WTC11 (cell line): ENCODE data around the gene PCDHB3. TPM values are rescaled to one million over a fixed set of nuclear protein-coding genes. Genes with fewer than 3 reads are reported as not detected.

Experiments
- ATAC-seq: fragments of 200-7000 bp; cut with Tn5 transposase; 2 replicates; pipeline ENCODE4 v1.10.0; 2021; ENCODE audit warnings: mild to moderate bottlenecking, moderate library complexity
- CTCF ChIA-PET: fragments of 300-600 bp; sonication (Branson Sonifier 250); formaldehyde crosslinking; loops from one replicate; lab custom pipeline; 2021; ENCODE audit warnings: antibody characterized with exemption; lab: Charles Lee
- POLR2A ChIA-PET: fragments of 350-600 bp; sonication (Branson Sonifier 250); formaldehyde crosslinking; loops from one replicate; lab custom pipeline; 2021; ENCODE audit warnings: antibody characterized with exemption; lab: Charles Lee
- DNase-seq: peaks from one replicate; pipeline ENCODE4 v3.0.0; 2021; ENCODE audit warnings: low spot score
- H3K27ac Mint-ChIP-seq: 2 replicates; pipeline ENCODE4 v1.8.0; 2021; ENCODE audit warnings: mixed read lengths
- H3K27me3 Mint-ChIP-seq: 2 replicates; pipeline ENCODE4 v1.8.0; 2021; ENCODE audit warnings: low read depth, mild to moderate bottlenecking, moderate library complexity, mixed read lengths
- H3K36me3 Mint-ChIP-seq: 2 replicates; pipeline ENCODE4 v1.8.0; 2021; ENCODE audit warnings: mixed read lengths
- H3K4me1 Mint-ChIP-seq: 2 replicates; pipeline ENCODE4 v1.8.0; 2022; ENCODE audit warnings: mixed read lengths
- H3K4me3 Mint-ChIP-seq: 2 replicates; pipeline ENCODE4 v1.8.0; 2021; ENCODE audit warnings: mild to moderate bottlenecking, moderate library complexity, mixed read lengths
- H3K9me3 Mint-ChIP-seq: 2 replicates; pipeline ENCODE4 v1.8.0; 2021; ENCODE audit warnings: mixed read lengths
- CBFB ChIP-seq: sonication (generic); formaldehyde crosslinking; IDR thresholded peaks from 2 replicates; pipeline ENCODE4 v1.8.1; 2022; ENCODE audit warnings: mild to moderate bottlenecking, low read depth, missing genetic modification reagents
- CREB1 ChIP-seq: sonication (generic); formaldehyde crosslinking; IDR thresholded peaks from 2 replicates; pipeline ENCODE4 v1.8.0; 2023; ENCODE audit warnings: mild to moderate bottlenecking, missing genetic modification reagents
- CREM ChIP-seq: sonication (generic); formaldehyde crosslinking; IDR thresholded peaks from 2 replicates; pipeline ENCODE4 v1.8.1; 2022; ENCODE audit warnings: mild to moderate bottlenecking, missing genetic modification reagents, moderate library complexity
- EMX1 ChIP-seq: fragments of 250-450 bp; sonication (Bioruptor Pico); IDR thresholded peaks from 2 replicates; pipeline ENCODE4 v1.8.0; 2021; ENCODE audit warnings: mild to moderate bottlenecking
- ETV6 ChIP-seq: sonication (generic); formaldehyde crosslinking; IDR thresholded peaks from 2 replicates; pipeline ENCODE4 v1.8.1; 2022; ENCODE audit warnings: mild to moderate bottlenecking, missing genetic modification reagents
- JUN ChIP-seq: sonication (generic); formaldehyde crosslinking; IDR thresholded peaks from 2 replicates; pipeline ENCODE4 v1.8.0; 2023; ENCODE audit warnings: mild to moderate bottlenecking, missing genetic modification reagents
- KAT7 ChIP-seq: sonication (generic); formaldehyde crosslinking; IDR thresholded peaks from 2 replicates; pipeline ENCODE4 v1.8.1; 2023; ENCODE audit warnings: missing genetic modification reagents, mild to moderate bottlenecking, borderline replicate concordance
- MXD4 ChIP-seq: fragments of 250-450 bp; sonication (Bioruptor Pico); IDR thresholded peaks from 2 replicates; pipeline ENCODE4 v1.8.0; 2021; ENCODE audit warnings: mild to moderate bottlenecking, moderate library complexity, borderline replicate concordance
- MYBL2 ChIP-seq: sonication (generic); formaldehyde crosslinking; IDR thresholded peaks from 2 replicates; pipeline ENCODE4 v1.8.1; 2023; ENCODE audit warnings: mild to moderate bottlenecking, moderate library complexity, missing genetic modification reagents
- NR1H2 ChIP-seq: sonication (generic); formaldehyde crosslinking; IDR thresholded peaks from 2 replicates; pipeline ENCODE4 v1.9.0; 2021; ENCODE audit warnings: mild to moderate bottlenecking, moderate library complexity, missing genetic modification reagents
- OVOL2 ChIP-seq: fragments of 250-450 bp; sonication (Bioruptor Pico); IDR thresholded peaks from 2 replicates; pipeline ENCODE4 v1.9.0; 2021; ENCODE audit warnings: mild to moderate bottlenecking, borderline replicate concordance
- RORB ChIP-seq: fragments of 250-450 bp; sonication (Bioruptor Pico); IDR thresholded peaks from 2 replicates; pipeline ENCODE4 v1.9.0; 2021; ENCODE audit warnings: mild to moderate bottlenecking
- SMAD4 ChIP-seq: sonication (generic); formaldehyde crosslinking; IDR thresholded peaks from 2 replicates; pipeline ENCODE4 v1.8.0; 2022; ENCODE audit warnings: mild to moderate bottlenecking, missing genetic modification reagents
- TEAD1 ChIP-seq: sonication (generic); formaldehyde crosslinking; IDR thresholded peaks from 2 replicates; pipeline ENCODE4 v1.8.0; 2022; ENCODE audit warnings: mild to moderate bottlenecking, missing genetic modification reagents
- TEAD4 ChIP-seq: sonication (generic); formaldehyde crosslinking; IDR thresholded peaks from 2 replicates; pipeline ENCODE4 v1.8.0; 2022; ENCODE audit warnings: mild to moderate bottlenecking, missing genetic modification reagents
- ZNF317 ChIP-seq: sonication (generic); formaldehyde crosslinking; IDR thresholded peaks from 2 replicates; pipeline ENCODE4 v1.8.1; 2023; ENCODE audit warnings: low read depth, mild to moderate bottlenecking, moderate library complexity, missing genetic modification reagents, borderline replicate concordance
- total RNA-seq: library from RNA; stranded (reverse); gene quantifications from 3 replicates; pipeline ENCODE4 v1.2.3, GENCODE V29; 2021
- TF ChIP-seq, protein P1 (sequence below): fragments of 250-450 bp; sonication (Bioruptor Pico); IDR thresholded peaks from 2 replicates; pipeline ENCODE4 v1.8.0; 2021; ENCODE audit warnings: mild to moderate bottlenecking
- TF ChIP-seq, protein P2 (sequence below): sonication (generic); formaldehyde crosslinking; IDR thresholded peaks from 2 replicates; pipeline ENCODE4 v1.8.1; 2023; ENCODE audit warnings: mild to moderate bottlenecking, missing genetic modification reagents, moderate library complexity
- TF ChIP-seq, protein P3 (sequence below): fragments of 250-450 bp; sonication (Bioruptor Pico); IDR thresholded peaks from 2 replicates; pipeline ENCODE4 v1.9.0; 2021; ENCODE audit warnings: moderate library complexity, mild to moderate bottlenecking, inconsistent platforms, borderline replicate concordance
- TF ChIP-seq, protein P4 (sequence below): sonication (generic); formaldehyde crosslinking; IDR thresholded peaks from 2 replicates; pipeline ENCODE4 v1.8.0; 2022; ENCODE audit warnings: mild to moderate bottlenecking, missing genetic modification reagents
- TF ChIP-seq, protein P5 (sequence below): fragments of 250-450 bp; sonication (Bioruptor Pico); IDR thresholded peaks from 2 replicates; pipeline ENCODE4 v1.9.0; 2021; ENCODE audit warnings: mild to moderate bottlenecking
- TF ChIP-seq, protein P6 (sequence below): fragments of 250-450 bp; sonication (Bioruptor Pico); IDR thresholded peaks from 2 replicates; pipeline ENCODE4 v1.9.0; 2021; ENCODE audit warnings: mild to moderate bottlenecking
- TF ChIP-seq, protein P7 (sequence below): sonication (generic); formaldehyde crosslinking; IDR thresholded peaks from 2 replicates; pipeline ENCODE4 v1.8.0; 2023; ENCODE audit warnings: mild to moderate bottlenecking, missing genetic modification reagents
- TF ChIP-seq, protein P8 (sequence below): sonication (generic); formaldehyde crosslinking; IDR thresholded peaks from 2 replicates; pipeline ENCODE4 v1.8.0; 2023; ENCODE audit warnings: missing genetic modification reagents
- TF ChIP-seq, protein P9 (sequence below): sonication (generic); formaldehyde crosslinking; IDR thresholded peaks from 2 replicates; pipeline ENCODE4 v1.8.0; 2022; ENCODE audit warnings: mild to moderate bottlenecking, missing genetic modification reagents

PCDHB3 gene
- total RNA-seq, 1 experiment from 2014 or later = 6.4 TPM

DNA sequence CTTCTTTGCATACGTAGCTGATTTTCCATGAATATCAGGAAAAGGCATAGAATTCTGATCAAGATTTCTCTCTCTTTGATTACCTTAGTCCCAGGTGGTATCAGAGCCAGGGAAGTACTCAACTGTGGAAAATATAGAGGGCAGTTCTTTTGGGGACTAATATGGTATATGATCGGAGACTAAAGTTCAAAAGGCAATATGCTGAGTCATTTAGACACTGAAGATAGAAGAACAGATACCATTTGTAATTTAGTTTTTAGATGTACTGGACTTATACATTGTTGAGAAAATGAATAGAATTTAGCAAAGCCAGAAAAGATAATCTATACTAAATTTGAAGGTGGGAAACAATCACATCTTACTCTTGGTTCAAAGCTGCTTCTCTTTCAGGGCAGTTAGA is 5.1 kb downstream of the PCDHB3 start:
- Mint-ChIP-seq H3K4me3 (no peak overlapping the region), H3K36me3 (peaks cover 22% of the 10 kb centered on the region), H3K27me3 (no peaks in the 10 kb centered on the region), H3K9me3 (peaks cover 7% of the 10 kb centered on the region), H3K4me1 (peaks cover 3% of the 10 kb centered on the region), H3K27ac (no peak overlapping the region; the same call in 1 of the 2 replicates)
- TF ChIP-seq, protein P1, sequence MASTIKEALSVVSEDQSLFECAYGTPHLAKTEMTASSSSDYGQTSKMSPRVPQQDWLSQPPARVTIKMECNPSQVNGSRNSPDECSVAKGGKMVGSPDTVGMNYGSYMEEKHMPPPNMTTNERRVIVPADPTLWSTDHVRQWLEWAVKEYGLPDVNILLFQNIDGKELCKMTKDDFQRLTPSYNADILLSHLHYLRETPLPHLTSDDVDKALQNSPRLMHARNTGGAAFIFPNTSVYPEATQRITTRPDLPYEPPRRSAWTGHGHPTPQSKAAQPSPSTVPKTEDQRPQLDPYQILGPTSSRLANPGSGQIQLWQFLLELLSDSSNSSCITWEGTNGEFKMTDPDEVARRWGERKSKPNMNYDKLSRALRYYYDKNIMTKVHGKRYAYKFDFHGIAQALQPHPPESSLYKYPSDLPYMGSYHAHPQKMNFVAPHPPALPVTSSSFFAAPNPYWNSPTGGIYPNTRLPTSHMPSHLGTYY (CRISPR knock-in tag) = no peak
- TF ChIP-seq EMX1 (no peak), KAT7 (CRISPR knock-in tag) (no peak), RORB (CRISPR knock-in tag) (no peak), NR1H2 (CRISPR knock-in tag) (no peak), JUN (CRISPR knock-in tag) (no peak), TEAD1 (CRISPR knock-in tag) (no peak), CBFB (CRISPR knock-in tag) (no peak), ETV6 (CRISPR knock-in tag) (no peak), CREM (CRISPR knock-in tag) (no peak), MXD4 (CRISPR knock-in tag) (no peak), OVOL2 (CRISPR knock-in tag) (no peak)
- TF ChIP-seq, protein P2, sequence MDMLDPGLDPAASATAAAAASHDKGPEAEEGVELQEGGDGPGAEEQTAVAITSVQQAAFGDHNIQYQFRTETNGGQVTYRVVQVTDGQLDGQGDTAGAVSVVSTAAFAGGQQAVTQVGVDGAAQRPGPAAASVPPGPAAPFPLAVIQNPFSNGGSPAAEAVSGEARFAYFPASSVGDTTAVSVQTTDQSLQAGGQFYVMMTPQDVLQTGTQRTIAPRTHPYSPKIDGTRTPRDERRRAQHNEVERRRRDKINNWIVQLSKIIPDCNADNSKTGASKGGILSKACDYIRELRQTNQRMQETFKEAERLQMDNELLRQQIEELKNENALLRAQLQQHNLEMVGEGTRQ (CRISPR knock-in tag) = no peak
- TF ChIP-seq, protein P3, sequence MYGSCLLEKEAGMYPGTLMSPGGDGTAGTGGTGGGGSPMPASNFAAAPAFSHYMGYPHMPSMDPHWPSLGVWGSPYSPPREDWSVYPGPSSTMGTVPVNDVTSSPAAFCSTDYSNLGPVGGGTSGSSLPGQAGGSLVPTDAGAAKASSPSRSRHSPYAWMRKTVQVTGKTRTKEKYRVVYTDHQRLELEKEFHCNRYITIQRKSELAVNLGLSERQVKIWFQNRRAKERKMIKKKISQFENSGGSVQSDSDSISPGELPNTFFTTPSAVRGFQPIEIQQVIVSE (CRISPR knock-in tag) = no peak
- TF ChIP-seq, protein P4, sequence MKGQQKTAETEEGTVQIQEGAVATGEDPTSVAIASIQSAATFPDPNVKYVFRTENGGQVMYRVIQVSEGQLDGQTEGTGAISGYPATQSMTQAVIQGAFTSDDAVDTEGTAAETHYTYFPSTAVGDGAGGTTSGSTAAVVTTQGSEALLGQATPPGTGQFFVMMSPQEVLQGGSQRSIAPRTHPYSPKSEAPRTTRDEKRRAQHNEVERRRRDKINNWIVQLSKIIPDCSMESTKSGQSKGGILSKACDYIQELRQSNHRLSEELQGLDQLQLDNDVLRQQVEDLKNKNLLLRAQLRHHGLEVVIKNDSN (CRISPR knock-in tag) = no peak
- ChIA-PET POLR2A (no interaction called here), CTCF (interaction anchor here (1.1 to 2.0 kb wide), 3 partner anchors 16 to 82 kb away, joined by 3 to 5 read pairs (median 5); partner anchors contain the start of genes PCDHB16, PCDHB4 and PCDHB9)
- DNase-seq = no peak
- ATAC-seq = no peak

DNA sequence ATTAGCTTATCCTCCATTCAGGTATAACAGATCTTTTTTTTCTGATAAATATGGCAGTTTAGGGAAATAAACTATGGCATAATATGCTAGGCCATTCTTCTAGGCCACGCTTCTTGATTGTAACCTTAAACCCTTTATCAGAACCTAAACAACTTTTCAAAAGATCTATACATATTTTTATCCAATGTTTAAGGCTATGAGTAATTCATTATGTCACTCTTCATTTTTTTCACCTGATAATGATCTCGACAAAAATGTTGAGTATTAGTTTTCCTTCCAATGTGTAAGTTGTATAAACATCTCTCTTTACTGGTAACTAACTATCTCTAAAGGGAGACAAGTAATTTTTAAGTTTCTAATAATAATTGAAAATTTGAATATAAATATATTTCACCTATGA is 19.0 kb downstream of the PCDHB3 start:
- ATAC-seq (no peak), DNase-seq (no peak)
- Mint-ChIP-seq H3K4me1 (no peaks in the 10 kb centered on the region), H3K27me3 (no peaks in the 10 kb centered on the region), H3K4me3 (no peak overlapping the region), H3K36me3 (peaks cover 15% of the 10 kb centered on the region), H3K9me3 (peaks cover 24% of the 10 kb centered on the region), H3K27ac (no peak overlapping the region)
- POLR2A ChIA-PET = no interaction called here
- CTCF ChIA-PET = interaction anchor here (1.1 to 1.7 kb wide), 4 partner anchors 16 to 73 kb away, joined by 3 to 5 read pairs (median 4); partner anchors contain the start of genes PCDHB10, PCDHB5 and PCDHB9
- TF ChIP-seq KAT7 (CRISPR knock-in tag) (no peak), CREB1 (no peak), NR1H2 (CRISPR knock-in tag) (no peak), TEAD4 (CRISPR knock-in tag) (no peak), ZNF317 (CRISPR knock-in tag) (no peak), MYBL2 (CRISPR knock-in tag) (no peak), SMAD4 (CRISPR knock-in tag) (no peak), JUN (CRISPR knock-in tag) (no peak)
- TF ChIP-seq, protein P5, sequence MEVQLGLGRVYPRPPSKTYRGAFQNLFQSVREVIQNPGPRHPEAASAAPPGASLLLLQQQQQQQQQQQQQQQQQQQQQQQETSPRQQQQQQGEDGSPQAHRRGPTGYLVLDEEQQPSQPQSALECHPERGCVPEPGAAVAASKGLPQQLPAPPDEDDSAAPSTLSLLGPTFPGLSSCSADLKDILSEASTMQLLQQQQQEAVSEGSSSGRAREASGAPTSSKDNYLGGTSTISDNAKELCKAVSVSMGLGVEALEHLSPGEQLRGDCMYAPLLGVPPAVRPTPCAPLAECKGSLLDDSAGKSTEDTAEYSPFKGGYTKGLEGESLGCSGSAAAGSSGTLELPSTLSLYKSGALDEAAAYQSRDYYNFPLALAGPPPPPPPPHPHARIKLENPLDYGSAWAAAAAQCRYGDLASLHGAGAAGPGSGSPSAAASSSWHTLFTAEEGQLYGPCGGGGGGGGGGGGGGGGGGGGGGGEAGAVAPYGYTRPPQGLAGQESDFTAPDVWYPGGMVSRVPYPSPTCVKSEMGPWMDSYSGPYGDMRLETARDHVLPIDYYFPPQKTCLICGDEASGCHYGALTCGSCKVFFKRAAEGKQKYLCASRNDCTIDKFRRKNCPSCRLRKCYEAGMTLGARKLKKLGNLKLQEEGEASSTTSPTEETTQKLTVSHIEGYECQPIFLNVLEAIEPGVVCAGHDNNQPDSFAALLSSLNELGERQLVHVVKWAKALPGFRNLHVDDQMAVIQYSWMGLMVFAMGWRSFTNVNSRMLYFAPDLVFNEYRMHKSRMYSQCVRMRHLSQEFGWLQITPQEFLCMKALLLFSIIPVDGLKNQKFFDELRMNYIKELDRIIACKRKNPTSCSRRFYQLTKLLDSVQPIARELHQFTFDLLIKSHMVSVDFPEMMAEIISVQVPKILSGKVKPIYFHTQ (CRISPR knock-in tag) = no peak
- TF ChIP-seq, protein P6, sequence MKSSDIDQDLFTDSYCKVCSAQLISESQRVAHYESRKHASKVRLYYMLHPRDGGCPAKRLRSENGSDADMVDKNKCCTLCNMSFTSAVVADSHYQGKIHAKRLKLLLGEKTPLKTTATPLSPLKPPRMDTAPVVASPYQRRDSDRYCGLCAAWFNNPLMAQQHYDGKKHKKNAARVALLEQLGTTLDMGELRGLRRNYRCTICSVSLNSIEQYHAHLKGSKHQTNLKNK (CRISPR knock-in tag) = no peak
- TF ChIP-seq, protein P7, sequence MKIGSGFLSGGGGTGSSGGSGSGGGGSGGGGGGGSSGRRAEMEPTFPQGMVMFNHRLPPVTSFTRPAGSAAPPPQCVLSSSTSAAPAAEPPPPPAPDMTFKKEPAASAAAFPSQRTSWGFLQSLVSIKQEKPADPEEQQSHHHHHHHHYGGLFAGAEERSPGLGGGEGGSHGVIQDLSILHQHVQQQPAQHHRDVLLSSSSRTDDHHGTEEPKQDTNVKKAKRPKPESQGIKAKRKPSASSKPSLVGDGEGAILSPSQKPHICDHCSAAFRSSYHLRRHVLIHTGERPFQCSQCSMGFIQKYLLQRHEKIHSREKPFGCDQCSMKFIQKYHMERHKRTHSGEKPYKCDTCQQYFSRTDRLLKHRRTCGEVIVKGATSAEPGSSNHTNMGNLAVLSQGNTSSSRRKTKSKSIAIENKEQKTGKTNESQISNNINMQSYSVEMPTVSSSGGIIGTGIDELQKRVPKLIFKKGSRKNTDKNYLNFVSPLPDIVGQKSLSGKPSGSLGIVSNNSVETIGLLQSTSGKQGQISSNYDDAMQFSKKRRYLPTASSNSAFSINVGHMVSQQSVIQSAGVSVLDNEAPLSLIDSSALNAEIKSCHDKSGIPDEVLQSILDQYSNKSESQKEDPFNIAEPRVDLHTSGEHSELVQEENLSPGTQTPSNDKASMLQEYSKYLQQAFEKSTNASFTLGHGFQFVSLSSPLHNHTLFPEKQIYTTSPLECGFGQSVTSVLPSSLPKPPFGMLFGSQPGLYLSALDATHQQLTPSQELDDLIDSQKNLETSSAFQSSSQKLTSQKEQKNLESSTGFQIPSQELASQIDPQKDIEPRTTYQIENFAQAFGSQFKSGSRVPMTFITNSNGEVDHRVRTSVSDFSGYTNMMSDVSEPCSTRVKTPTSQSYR (CRISPR knock-in tag) = no peak
- TF ChIP-seq, protein P8, sequence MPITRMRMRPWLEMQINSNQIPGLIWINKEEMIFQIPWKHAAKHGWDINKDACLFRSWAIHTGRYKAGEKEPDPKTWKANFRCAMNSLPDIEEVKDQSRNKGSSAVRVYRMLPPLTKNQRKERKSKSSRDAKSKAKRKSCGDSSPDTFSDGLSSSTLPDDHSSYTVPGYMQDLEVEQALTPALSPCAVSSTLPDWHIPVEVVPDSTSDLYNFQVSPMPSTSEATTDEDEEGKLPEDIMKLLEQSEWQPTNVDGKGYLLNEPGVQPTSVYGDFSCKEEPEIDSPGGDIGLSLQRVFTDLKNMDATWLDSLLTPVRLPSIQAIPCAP (CRISPR knock-in tag) = no peak
- TF ChIP-seq, protein P9, sequence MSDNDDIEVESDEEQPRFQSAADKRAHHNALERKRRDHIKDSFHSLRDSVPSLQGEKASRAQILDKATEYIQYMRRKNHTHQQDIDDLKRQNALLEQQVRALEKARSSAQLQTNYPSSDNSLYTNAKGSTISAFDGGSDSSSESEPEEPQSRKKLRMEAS (CRISPR knock-in tag) = no peak
